Neural cell (in vitro differentiated cells): ENCODE data around the gene EYA2.

Experiments used
- CTCF ChIP-seq: fragments of 450-650 bp; IDR thresholded peaks from 2 replicates; pipeline ENCODE4 v1.5.1; 2014; ENCODE audit warnings: antibody characterized with exemption, mild to moderate bottlenecking, moderate library complexity; ENCODE audit not compliant: poor library complexity, severe bottlenecking
- TAF1 ChIP-seq: IDR thresholded peaks from 2 replicates; pipeline ENCODE4 v1.6.1; 2012; ENCODE audit warnings: low read depth

DNA sequence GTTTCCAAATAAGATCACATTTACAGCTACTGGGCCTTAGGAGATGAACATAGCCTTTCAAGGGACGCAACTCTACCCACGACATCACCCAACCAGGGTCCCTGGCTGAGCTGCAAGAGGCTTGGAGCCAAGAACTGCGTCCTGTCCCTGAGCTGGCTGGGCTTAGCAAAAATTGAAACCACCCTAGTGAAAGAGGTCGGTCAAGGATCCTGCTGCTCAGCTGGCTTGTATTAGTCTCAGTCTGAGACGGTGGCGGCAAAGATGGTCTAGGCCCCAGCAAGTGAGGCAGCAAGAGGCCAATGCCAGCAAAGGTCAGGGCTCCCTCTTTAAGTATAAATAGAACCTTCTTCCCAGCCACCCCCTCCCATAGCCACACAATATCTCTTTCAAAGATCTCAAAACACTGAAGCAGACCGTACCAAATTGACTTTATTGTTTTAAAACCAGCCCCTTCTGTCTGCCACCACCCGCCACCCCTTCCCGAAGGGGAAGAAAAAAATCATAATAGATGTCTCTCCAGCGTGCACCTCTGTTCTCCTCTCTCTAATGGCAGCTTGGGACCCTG, 140.5 kb downstream of the EYA2 start:
- no peak for TF ChIP-seq CTCF
- no peak for TF ChIP-seq TAF1
